K562 (cell line): Measurements from ENCODE around the gene MAN1A1. TPM values are rescaled to one million over a fixed set of nuclear protein-coding genes. Genes with fewer than 3 reads are reported as not detected.

Experiments
- C11orf30 ChIP-seq: fragments of 450-650 bp; IDR thresholded peaks from 2 replicates; pipeline ENCODE4 v1.6.1; 2016; ENCODE audit warnings: low read depth, mild to moderate bottlenecking
- CBFA2T3 ChIP-seq: fragments of 450-650 bp; IDR thresholded peaks from 2 replicates; pipeline ENCODE4 v1.6.1; 2017
- DPF2 ChIP-seq: fragments of 450-650 bp; IDR thresholded peaks from 2 replicates; pipeline ENCODE4 v1.6.1; 2016
- E4F1 ChIP-seq: fragments of 250-450 bp; sonication (Bioruptor Pico); IDR thresholded peaks from 2 replicates; pipeline ENCODE4 v1.5.0; 2021; ENCODE audit warnings: mild to moderate bottlenecking, borderline replicate concordance
- GABPB2 ChIP-seq: fragments of 250-450 bp; sonication (Bioruptor Pico); conservative IDR thresholded peaks from 2 replicates; pipeline ENCODE4 v1.5.1; 2021; ENCODE audit warnings: mild to moderate bottlenecking
- ID3 ChIP-seq, 2 experiments: fragments of 250-450 bp in 1 of 2; fragments of 450-650 bp in 1 of 2; sonication (Bioruptor Pico) in 1 of 2; IDR thresholded peaks; 2 replicates each; pipeline versions ENCODE4 v1.6.1 to v1.8.0; 2016 to 2021; ENCODE audit warnings: mild to moderate bottlenecking in 2 of 2, moderate library complexity in 2 of 2, missing compliant biosample characterization in 1 of 2, missing genetic modification characterization in 1 of 2
- KDM1A ChIP-seq, 2 experiments: fragments of 450-650 bp; IDR thresholded peaks; 2 replicates each; pipeline ENCODE4 v1.6.1; 2016; ENCODE audit warnings: mild to moderate bottlenecking in 2 of 2
- MNT ChIP-seq, 2 experiments: fragments of 450-650 bp; conservative IDR thresholded peaks; 2 replicates each; pipeline ENCODE4 v1.6.1; 2017; ENCODE audit warnings: mild to moderate bottlenecking in 2 of 2, moderate library complexity in 2 of 2
- NFATC3 ChIP-seq: fragments of 450-650 bp; IDR thresholded peaks from 2 replicates; pipeline ENCODE4 v1.6.1; 2017; ENCODE audit warnings: mild to moderate bottlenecking
- STAT5B ChIP-seq: fragments of 250-450 bp; sonication (Bioruptor Pico); IDR thresholded peaks from 2 replicates; pipeline ENCODE4 v1.8.0; 2021; ENCODE audit warnings: mild to moderate bottlenecking, inconsistent platforms
- TCF3 ChIP-seq: sonication (generic); formaldehyde crosslinking; IDR thresholded peaks from 2 replicates; pipeline ENCODE4 v1.4.0; 2020; ENCODE audit warnings: mild to moderate bottlenecking, missing genetic modification reagents
- WHSC1 ChIP-seq: IDR thresholded peaks from one replicate; pipeline ENCODE4 v1.6.1; 2012; ENCODE audit warnings: low read length, control low read depth, inconsistent platforms
- ZBTB11 ChIP-seq, 3 experiments: fragments of 200-800 bp in 1 of 3; fragments of 250-450 bp in 1 of 3; fragments of 450-650 bp in 1 of 3; sonication (Bioruptor Pico) in 1 of 3; sonication (Bioruptor generic) in 1 of 3; formaldehyde crosslinking in 1 of 3; IDR thresholded peaks; 2 replicates each; pipeline versions ENCODE4 v1.6.1 to v1.8.0; 2016 to 2022; ENCODE audit warnings: mild to moderate bottlenecking in 2 of 3, missing genetic modification characterization in 2 of 3, missing compliant biosample characterization in 1 of 3, moderate library complexity in 1 of 3
- ZNF316 ChIP-seq: fragments of 450-650 bp; IDR thresholded peaks from 2 replicates; pipeline ENCODE4 v1.6.1; 2016
- ZNF518B ChIP-seq: fragments of 250-450 bp; sonication (Bioruptor Pico); IDR thresholded peaks from 2 replicates; pipeline ENCODE4 v1.5.0; 2021; ENCODE audit warnings: mild to moderate bottlenecking, moderate library complexity
- polyA plus RNA-seq, 8 experiments: library from polyadenylated mRNA; depleted of rRNA in 4 of 8; stranded (reverse) in 5 of 8; unstranded in 3 of 8; fragments of >200 nt; fragmentation: Nextera tagmentation in 2 of 8; fragmentation: Illumina TruSeq in 1 of 8; extraction: Ambion mirVana in 2 of 8; extraction: Trizol in 1 of 8; gene quantifications; 2 replicates each; pipeline versions ENCODE4 v1.2.1 to v1.2.3, GENCODE V29; 2011 to 2014; ENCODE audit warnings: inconsistent platforms in 1 of 8, missing spikeins in 1 of 8
- total RNA-seq, 7 experiments: library from RNA; depleted of rRNA in 6 of 7; stranded (reverse); fragments of >200 nt in 6 of 7; fragmentation: Illumina TruSeq in 2 of 7; extraction: Trizol in 2 of 7; gene quantifications; 2 replicates each; pipeline versions ENCODE4 v1.2.1 to v1.2.3, GENCODE V29; 2011 to 2021; ENCODE audit warnings: low replicate concordance in 1 of 7

The MAN1A1 gene
- total and polyA plus RNA-seq, 9 of the 15 experiments (the other 6 are each of a cell fraction or from before 2014, with no cell fraction given) = 24.5 to 78.4 (median 59.7) TPM

- TF ChIP-seq ID3 (CRISPR knock-in tag; IDR thresholded peaks at IDR 0.05) = no peak
- TF ChIP-seq ID3 (tag; IDR thresholded peaks at IDR 0.05) = peak; percentile 61; the same call in 1 of the 2 replicates
- TF ChIP-seq MNT (conservative IDR thresholded peaks at IDR 0.05) = 0 out of 4 replicates have a peak, but pooled peaks of 1 of the 2 experiments have one; percentile 21
- peak; percentile 82 for TF ChIP-seq TCF3 (CRISPR knock-in tag)
- no peak for TF ChIP-seq GABPB2
- TF ChIP-seq ZNF316 = 0 out of 2 replicates have a peak, but pooled peaks have one; percentile 30
- peak; percentile 29; the same call in 1 of the 2 replicates for TF ChIP-seq C11orf30
- peak; percentile 68; the same call in 1 of the 2 replicates for TF ChIP-seq DPF2
- TF ChIP-seq E4F1 (CRISPR knock-in tag) = no peak
- TF ChIP-seq ZNF518B (CRISPR knock-in tag) = no peak
- peak; percentile 74 for TF ChIP-seq WHSC1
- no peak for TF ChIP-seq STAT5B (CRISPR knock-in tag)
- no peak for TF ChIP-seq ZBTB11 (CRISPR knock-in tag; IDR thresholded peaks at IDR 0.05)
- no peak for TF ChIP-seq KDM1A (IDR thresholded peaks at IDR 0.05)
- 0 out of 2 replicates have a peak, but pooled peaks have one; percentile 68 for TF ChIP-seq NFATC3
- TF ChIP-seq CBFA2T3 = peak; percentile 76
Observed at GRCh38 chr6:119303164-119303887, 46.2 kb downstream of the MAN1A1 start (continued).
